ENCODE measurements around the gene FAM118A. TPM values are rescaled to one million over a fixed set of nuclear protein-coding genes. Genes with fewer than 3 reads are reported as not detected.

FAM118A gene
- total RNA-seq, 1 donor from 2014 or later: 28.2 TPM

- no peak overlapping the region for H3K4me3 ChIP-seq (ENCODE audit: low read depth, low read length)
- H3K36me3 ChIP-seq (ENCODE audit: control insufficient read depth, insufficient read depth, low read length): peaks cover 13% of the 10 kb centered on the region
- no peaks in the 10 kb centered on the region for H3K27me3 ChIP-seq (ENCODE audit: control insufficient read depth, insufficient read depth, low read length)
- peak; percentile 8 for DNase-seq (ENCODE audit: low read depth)
- FAIRE-seq: no peak
- TF ChIP-seq, protein P1, sequence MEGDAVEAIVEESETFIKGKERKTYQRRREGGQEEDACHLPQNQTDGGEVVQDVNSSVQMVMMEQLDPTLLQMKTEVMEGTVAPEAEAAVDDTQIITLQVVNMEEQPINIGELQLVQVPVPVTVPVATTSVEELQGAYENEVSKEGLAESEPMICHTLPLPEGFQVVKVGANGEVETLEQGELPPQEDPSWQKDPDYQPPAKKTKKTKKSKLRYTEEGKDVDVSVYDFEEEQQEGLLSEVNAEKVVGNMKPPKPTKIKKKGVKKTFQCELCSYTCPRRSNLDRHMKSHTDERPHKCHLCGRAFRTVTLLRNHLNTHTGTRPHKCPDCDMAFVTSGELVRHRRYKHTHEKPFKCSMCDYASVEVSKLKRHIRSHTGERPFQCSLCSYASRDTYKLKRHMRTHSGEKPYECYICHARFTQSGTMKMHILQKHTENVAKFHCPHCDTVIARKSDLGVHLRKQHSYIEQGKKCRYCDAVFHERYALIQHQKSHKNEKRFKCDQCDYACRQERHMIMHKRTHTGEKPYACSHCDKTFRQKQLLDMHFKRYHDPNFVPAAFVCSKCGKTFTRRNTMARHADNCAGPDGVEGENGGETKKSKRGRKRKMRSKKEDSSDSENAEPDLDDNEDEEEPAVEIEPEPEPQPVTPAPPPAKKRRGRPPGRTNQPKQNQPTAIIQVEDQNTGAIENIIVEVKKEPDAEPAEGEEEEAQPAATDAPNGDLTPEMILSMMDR (IDR thresholded peaks at IDR 0.05; ENCODE audit: insufficient read depth, low read length, severe bottlenecking): no peak
Observed at GRCh38 chr22:45336971-45337431, 27.3 kb downstream of the FAM118A start.

GRCh38 chr22:45337536-45337935, 27.8 kb downstream of the FAM118A start:
- H3K36me3 ChIP-seq (ENCODE audit: control insufficient read depth, insufficient read depth, low read length): peaks cover 11% of the 10 kb centered on the region
- H3K4me3 ChIP-seq (ENCODE audit: low read depth, low read length): no peak overlapping the region
- no peak for DNase-seq (ENCODE audit: low read depth)
- TF ChIP-seq, protein P1 (IDR thresholded peaks at IDR 0.05; ENCODE audit: insufficient read depth, low read length, severe bottlenecking): no peak
- no peak for FAIRE-seq
- no peaks in the 10 kb centered on the region for H3K27me3 ChIP-seq (ENCODE audit: control insufficient read depth, insufficient read depth, low read length)

- TF ChIP-seq, protein P1 (IDR thresholded peaks at IDR 0.05; ENCODE audit: insufficient read depth, low read length, severe bottlenecking): no peak
- Histone ChIP-seq H3K27me3 (ENCODE audit: control insufficient read depth, insufficient read depth, low read length) (no peaks in the 10 kb centered on the region), H3K36me3 (ENCODE audit: control insufficient read depth, insufficient read depth, low read length) (peaks cover 11% of the 10 kb centered on the region), H3K4me3 (ENCODE audit: low read depth, low read length) (no peak overlapping the region)
- DNase-seq (ENCODE audit: low read depth) (no peak), FAIRE-seq (no peak)
Observed at GRCh38 chr22:45338795-45339194, 29.1 kb downstream of the FAM118A start.

DNA sequence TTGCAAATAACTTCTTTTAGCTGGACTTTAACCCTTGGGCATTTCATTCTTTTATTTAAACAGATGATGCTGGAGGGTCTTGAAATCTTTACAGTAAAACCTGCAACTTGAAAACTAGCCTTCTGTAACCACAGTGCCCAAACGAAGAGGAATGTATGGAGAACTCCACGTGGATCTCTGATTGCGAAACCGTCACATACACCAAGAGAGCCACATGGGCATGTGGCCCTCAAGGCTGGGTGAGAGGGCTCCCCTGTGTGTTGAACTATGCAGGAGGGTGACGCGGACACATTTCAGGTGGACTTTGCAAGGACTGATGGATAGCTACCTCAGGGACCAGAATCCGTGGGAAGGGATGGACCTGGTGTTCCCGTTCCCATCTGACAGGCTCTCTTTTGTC, 30.6 kb downstream of the FAM118A start:
- TF ChIP-seq, protein P1 (IDR thresholded peaks at IDR 0.05; ENCODE audit: insufficient read depth, low read length, severe bottlenecking): no peak
- FAIRE-seq: no peak
- Histone ChIP-seq H3K27me3 (ENCODE audit: control insufficient read depth, insufficient read depth, low read length) (no peaks in the 10 kb centered on the region), H3K4me3 (ENCODE audit: low read depth, low read length) (no peak overlapping the region), H3K36me3 (ENCODE audit: control insufficient read depth, insufficient read depth, low read length) (peaks cover 11% of the 10 kb centered on the region)
- DNase-seq (ENCODE audit: low read depth): no peak

DNA sequence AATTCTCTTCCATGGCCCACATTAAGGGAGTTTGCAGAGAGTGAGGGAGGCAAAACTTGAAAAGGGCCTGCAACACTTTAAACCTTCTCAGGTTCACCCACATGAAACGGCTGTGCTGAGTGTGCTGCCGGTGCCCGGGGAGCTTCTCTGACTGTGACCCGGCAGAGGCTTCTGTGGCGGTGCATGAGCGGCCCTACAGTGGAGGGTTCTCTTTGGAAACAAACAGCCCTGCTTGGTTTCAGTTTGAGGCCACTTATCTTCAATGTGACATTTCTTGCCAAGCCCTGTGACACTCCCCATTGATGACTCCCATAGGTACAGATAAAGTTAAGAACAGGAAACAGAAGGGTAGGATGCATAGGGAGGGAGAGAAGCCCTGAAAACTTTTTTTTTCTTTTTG, 31.8 kb downstream of the FAM118A start:
- Histone ChIP-seq H3K4me3 (ENCODE audit: low read depth, low read length) (no peak overlapping the region), H3K27me3 (ENCODE audit: control insufficient read depth, insufficient read depth, low read length) (no peaks in the 10 kb centered on the region), H3K36me3 (ENCODE audit: control insufficient read depth, insufficient read depth, low read length) (peaks cover 8% of the 10 kb centered on the region)
- TF ChIP-seq, protein P1 (IDR thresholded peaks at IDR 0.05; ENCODE audit: insufficient read depth, low read length, severe bottlenecking): no peak
- FAIRE-seq (no peak), DNase-seq (ENCODE audit: low read depth) (no peak)

- DNase-seq (ENCODE audit: low read depth): no peak
- TF ChIP-seq, protein P1 (IDR thresholded peaks at IDR 0.05; ENCODE audit: insufficient read depth, low read length, severe bottlenecking): no peak
- no peaks in the 10 kb centered on the region for H3K27me3 ChIP-seq (ENCODE audit: control insufficient read depth, insufficient read depth, low read length)
- H3K4me3 ChIP-seq (ENCODE audit: low read depth, low read length): no peak overlapping the region
- peaks cover 6% of the 10 kb centered on the region for H3K36me3 ChIP-seq (ENCODE audit: control insufficient read depth, insufficient read depth, low read length)
- FAIRE-seq: no peak
Observed at GRCh38 chr22:45343143-45343542, 33.4 kb downstream of the FAM118A start.
